ENCODE measurements around the gene GLO1.
"Not testable (repeated sequence)": the region's sequence is repeated elsewhere in the genome, so short reads cannot be mapped to it uniquely, and the experiment has no call there.

The GLO1 gene

DNA sequence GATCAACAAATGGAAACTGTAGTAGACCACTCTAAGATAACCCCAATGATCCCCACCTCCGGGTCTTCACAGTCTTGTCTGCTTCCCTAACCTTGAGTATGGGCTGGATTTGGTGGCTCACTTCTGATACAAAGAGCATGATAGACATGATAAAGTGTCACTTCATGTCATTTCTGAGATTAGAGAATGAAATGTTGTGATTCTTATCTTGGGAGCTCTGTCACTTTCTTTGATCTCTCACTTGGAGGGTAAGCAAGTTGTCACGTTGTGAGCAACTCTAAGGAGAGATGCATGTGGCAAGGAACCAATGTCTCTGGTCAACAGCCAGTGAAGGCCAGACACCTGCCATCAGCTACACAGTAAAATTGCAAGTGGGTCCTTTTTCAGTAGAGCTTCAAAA, 3.0 kb upstream of the GLO1 start:
- no peak for DNase-seq (ENCODE audit: low read depth in 2 of 2)

DNA sequence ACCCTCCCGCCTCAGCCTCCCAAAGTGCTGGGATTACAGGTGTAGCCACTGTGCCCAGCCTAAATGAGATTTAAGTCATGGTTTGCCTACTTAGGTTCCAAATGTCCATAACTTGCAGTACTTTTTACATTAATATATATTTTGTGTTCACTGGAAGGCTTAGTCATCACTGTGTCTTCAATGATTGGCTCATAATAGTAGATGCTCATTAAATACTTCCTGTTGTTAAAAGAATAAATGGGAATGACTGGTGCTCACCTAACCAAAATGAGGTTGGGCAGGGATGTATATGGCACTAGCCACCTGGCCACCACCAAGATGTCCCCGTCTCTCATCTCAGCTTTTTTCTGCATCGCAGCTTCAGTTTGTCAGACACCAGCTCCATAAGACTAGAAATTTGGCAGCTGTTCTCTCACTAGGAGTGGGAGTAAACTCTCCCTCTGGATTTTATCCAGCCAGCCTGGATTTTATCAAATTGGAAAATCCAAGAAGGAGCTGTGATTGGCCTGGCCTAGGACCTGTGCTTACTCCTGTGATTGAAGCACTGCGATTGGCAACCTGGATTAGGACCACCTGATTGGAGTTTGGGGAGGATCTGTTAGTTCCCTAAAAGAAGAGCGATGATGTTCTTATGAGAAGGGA, 1.1 kb upstream of the GLO1 start:
- no peak for DNase-seq (ENCODE audit: low read depth in 2 of 2)

- no peak for DNase-seq (ENCODE audit: low read depth in 2 of 2)
Observed at GRCh38 chr6:38701551-38701950, 1.4 kb downstream of the GLO1 start.

GRCh38 chr6:38699702-38700101, 3.2 kb downstream of the GLO1 start:
- not testable (repeated sequence) for DNase-seq (ENCODE audit: low read depth in 2 of 2)

DNA sequence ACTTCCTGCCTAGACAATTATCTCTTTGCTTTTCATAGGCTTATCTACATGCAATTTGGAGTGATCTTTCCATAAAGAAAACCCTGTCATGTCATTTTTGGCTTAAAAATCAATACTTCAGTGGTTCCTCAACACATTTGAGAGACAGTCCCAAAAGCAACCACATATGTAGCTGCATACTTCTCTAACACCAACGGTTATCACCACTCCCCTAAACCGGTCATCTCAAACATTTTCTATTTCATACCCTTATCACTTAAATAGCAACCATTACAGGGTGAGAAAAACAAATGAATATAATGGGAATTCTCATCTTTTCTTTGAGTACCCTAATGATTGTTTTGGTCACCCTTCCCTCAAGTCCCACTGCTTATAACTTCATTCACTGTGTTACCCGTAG, 5.1 kb downstream of the GLO1 start:
- DNase-seq (ENCODE audit: low read depth in 2 of 2) = no peak

DNA sequence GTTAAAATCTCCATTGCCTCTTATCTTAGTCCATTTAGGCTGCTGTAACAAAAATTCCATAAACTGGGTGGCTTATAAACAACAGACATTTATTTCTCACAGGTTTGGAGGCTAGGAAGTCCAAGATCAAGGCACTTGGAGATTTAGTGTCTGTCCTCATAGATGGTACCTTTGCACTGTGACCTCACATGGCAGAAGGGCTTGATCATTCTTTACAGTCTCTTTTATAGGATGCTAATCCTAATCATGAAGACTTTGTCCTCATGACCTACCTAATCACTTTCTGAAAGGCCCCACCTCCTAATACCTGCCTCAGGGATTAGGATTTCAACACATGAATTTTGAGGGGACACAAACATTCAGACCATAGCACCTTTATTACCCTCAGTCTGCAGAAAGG, 6.6 kb downstream of the GLO1 start:
- DNase-seq (ENCODE audit: low read depth in 2 of 2) = no peak

- no peak for DNase-seq (ENCODE audit: low read depth in 2 of 2)
Observed at GRCh38 chr6:38695933-38696332, 7.0 kb downstream of the GLO1 start.

- DNase-seq (ENCODE audit: low read depth in 2 of 2) = no peak
Observed at GRCh38 chr6:38695227-38695900, 7.6 kb downstream of the GLO1 start.

DNA sequence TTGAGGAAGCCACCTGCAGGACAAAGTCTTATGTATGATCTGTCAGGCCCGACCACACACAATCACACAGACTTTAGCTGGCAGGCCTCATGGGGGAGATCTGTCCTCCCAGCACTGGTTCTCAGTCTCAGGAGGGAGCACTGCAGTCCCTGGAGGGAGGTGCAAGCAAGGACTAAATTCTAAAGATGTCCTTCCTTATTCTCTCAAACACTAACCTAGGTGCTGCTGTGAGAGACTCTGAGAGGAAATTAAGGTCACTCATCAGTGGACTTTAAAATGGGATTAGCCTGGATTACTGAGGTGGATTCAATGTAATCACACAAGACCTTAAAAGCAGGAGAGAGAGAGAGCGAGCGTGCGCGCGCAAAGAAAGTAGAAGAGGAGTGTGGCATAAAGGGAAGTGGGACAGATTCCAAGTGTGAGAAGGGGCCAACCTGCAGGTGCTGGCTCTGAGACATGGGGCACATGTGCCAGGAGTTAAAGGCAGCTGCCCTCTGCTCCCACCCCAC, 14.3 kb downstream of the GLO1 start:
- no peak for DNase-seq (ENCODE audit: low read depth in 2 of 2)

GRCh38 chr6:38687549-38687948, 15.4 kb downstream of the GLO1 start:
- DNase-seq (ENCODE audit: low read depth in 2 of 2) = no peak

DNA sequence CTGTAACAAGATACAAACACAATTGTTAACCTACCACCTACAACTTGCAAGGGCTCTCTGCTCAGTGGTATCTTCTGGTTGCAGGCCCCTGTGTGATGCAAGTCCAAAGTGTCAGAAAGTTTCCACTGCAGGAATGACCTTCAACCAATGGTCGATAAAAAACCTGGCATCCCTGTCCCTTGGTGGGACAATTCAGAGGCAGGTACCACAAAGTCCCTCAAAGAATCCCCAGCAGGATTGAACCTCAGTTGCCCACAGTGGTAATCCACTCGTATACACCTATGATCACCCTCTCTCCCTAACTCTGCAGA, 15.9 kb downstream of the GLO1 start:
- DNase-seq (ENCODE audit: low read depth in 2 of 2) = no peak

DNA sequence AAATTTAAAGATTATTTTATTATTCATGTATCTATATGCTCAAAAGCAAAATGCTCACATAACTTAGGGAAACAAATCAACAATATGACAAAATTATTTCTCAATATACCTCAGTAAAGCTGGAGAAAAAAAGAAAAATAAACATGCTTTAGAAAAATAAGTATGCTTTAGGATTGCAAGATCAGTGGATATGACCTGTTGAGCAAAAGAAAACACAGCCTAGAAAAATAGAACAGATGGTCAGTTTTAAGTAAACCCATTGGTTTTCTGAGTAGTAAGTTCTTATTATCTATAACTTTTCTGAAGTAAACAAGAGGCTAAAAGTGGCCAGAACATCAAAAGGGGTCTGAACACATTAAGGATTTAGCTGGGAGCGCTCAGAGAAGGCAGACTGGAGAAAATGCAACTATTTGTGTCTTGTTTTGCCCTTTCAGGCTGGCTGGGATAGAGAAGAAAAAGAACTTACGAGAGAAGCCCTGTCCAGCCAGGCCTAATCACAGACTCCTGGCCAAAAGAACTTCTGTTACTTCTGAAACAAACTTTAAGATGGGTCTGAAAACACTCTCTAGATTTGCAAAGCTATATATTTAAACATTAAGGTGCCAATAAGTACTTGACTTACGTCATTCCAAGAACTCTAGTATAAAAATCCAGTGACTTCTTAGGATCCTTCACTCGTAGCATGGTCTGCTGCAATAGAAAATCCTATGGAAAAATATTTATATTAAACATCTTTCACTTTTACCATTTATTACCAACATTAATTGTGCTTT, 16.5 kb downstream of the GLO1 start:
- no peak for DNase-seq (ENCODE audit: low read depth in 2 of 2)

GRCh38 chr6:38684904-38685303, 18.0 kb downstream of the GLO1 start:
- DNase-seq (ENCODE audit: low read depth in 2 of 2) = no peak

GRCh38 chr6:38684237-38684636, 18.7 kb downstream of the GLO1 start:
- no peak for DNase-seq (ENCODE audit: low read depth in 2 of 2)

GRCh38 chr6:38681850-38682249, 21.1 kb downstream of the GLO1 start:
- DNase-seq (ENCODE audit: low read depth in 2 of 2) = no peak

- DNase-seq (ENCODE audit: low read depth in 2 of 2) = no peak
Observed at GRCh38 chr6:38679668-38680067, 23.3 kb downstream of the GLO1 start.

DNA sequence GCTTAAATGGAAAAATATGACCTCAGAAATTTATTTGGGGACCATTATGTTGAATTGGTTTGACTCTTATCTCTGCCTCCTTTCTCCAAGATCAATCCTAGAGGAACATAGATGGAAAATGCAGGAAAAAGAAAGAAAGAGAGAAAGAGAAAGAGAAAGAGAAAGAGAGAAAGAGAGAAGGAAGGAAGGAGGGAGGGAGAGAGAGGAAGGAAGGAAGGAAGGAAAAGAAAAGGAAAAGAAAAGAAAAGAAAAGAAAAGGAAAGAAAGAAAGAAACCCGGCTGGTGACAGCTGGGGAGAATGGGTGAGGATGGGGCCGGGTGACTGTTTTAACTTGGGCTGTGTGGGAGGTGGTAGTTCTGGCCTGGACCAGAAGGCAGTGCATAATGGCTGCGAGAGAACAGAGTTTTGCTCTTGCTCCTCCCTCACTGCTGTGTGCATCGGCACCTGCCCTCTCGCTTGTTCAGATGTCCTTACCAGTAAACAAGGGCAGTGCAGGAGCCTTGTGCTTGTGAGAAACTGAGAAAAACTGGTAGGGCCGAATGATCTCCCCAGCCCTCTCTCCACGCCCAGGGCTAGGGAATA, 24.7 kb downstream of the GLO1 start:
- no peak for DNase-seq (ENCODE audit: low read depth in 2 of 2)

DNA sequence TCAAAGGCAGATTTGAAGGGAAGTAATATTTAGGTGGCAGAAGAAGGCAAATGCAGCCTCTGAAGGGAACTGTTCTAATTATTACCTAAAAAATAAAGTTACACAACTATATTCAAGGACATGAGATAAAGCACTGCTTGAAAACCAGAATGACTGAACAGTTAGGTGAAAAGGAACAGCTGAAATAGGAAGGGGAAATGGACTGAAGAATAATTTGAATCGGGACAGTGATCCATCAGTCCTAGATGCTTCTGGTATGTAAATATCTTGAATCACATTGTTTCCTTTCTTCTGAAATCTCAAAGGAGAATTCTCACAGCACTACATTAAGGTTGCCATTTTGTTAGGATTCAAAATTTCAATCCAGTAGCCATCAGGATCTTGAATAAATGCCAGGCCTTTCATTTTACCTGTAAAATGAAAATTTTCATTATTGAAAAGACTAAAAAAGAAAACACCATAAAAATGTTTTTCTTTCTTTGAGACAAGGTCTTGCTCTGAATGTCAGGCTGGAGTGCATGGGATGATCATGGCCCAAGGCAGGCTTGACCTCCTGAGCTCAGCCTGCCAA, 25.9 kb downstream of the GLO1 start:
- DNase-seq (ENCODE audit: low read depth in 2 of 2) = no peak

GRCh38 chr6:38676236-38676973, 26.5 kb downstream of the GLO1 start:
- DNase-seq (ENCODE audit: low read depth in 2 of 2) = no peak

- DNase-seq (ENCODE audit: low read depth in 2 of 2) = no peak
Observed at GRCh38 chr6:38673397-38674165, 29.4 kb downstream of the GLO1 start.

Measured in stimulated activated CD4-positive, alpha-beta T cell treated with anti-CD3 and anti-CD28 coated beads, Interleukin-15, amount 100 ng/mL, for 48 hours (primary cell).